A549 (cell line): ENCODE data around the gene APC2. TPM values are rescaled to one million over a fixed set of nuclear protein-coding genes. Genes with fewer than 3 reads are reported as not detected.

Source experiments
- ATAC-seq, 2 experiments: fragments of 200-7000 bp in 1 of 2; fragments of >200 bp in 1 of 2; cut with Nextera tagmentation in 1 of 2; cut with Tn5 transposase in 1 of 2; 3 replicates each; pipeline versions ENCODE4 v1.8.0 to v1.9.1; 2018 to 2020; ENCODE audit warnings: mild to moderate bottlenecking in 1 of 2, moderate library complexity in 1 of 2
- CTCF ChIA-PET: fragments of 300-600 bp; sonication (Branson Sonifier 250); formaldehyde crosslinking; extraction: SDS; loops from one replicate; lab custom pipeline; 2021; ENCODE audit warnings: antibody characterized with exemption, inconsistent platforms; lab: Yijun Ruan, JAX
- POLR2A ChIA-PET: fragments of 350-600 bp; formaldehyde crosslinking; extraction: SDS; loops from one replicate; lab custom pipeline; 2021; ENCODE audit warnings: antibody characterized with exemption, inconsistent platforms; lab: Yijun Ruan, JAX
- DNase-seq, 2 experiments: peaks; one replicate each; pipeline versions ENCODE4 v3.0.0 to v3.0.0-alpha.2; 2011 to 2016; ENCODE audit warnings: low read depth in 1 of 2, low spot score in 1 of 2
- FAIRE-seq: peaks from 2 replicates; lab custom pipeline; 2011; peaks lifted over from hg19 to GRCh38; lab: Jason Lieb, UNC
- H3K27ac ChIP-seq, 2 experiments: fragments of >200 bp; sonication (Bioruptor Twin); formaldehyde crosslinking; 3 replicates each; pipeline ENCODE4 v1.5.1; 2016 to 2017
- H3K4me1 ChIP-seq: fragments of >200 bp; sonication (Bioruptor Twin); formaldehyde crosslinking; 3 replicates; pipeline ENCODE4 v1.6.1; 2016
- H3K4me2 ChIP-seq: fragments of >200 bp; sonication (Bioruptor Twin); formaldehyde crosslinking; 3 replicates; pipeline ENCODE4 v1.6.1; 2016
- H3K4me3 ChIP-seq: fragments of >200 bp; sonication (Bioruptor Twin); formaldehyde crosslinking; 3 replicates; pipeline ENCODE4 v1.5.1; 2016
- H3K9me3 ChIP-seq: fragments of >200 bp; sonication (Bioruptor Twin); formaldehyde crosslinking; 3 replicates; pipeline ENCODE4 v1.6.1; 2016
- CBX2 ChIP-seq: fragments of 200-600 bp; sonication (generic); IDR thresholded peaks from 2 replicates; pipeline ENCODE4 v1.6.1; 2016; ENCODE audit warnings: low read depth, mild to moderate bottlenecking, borderline replicate concordance
- FOSL2 ChIP-seq, 2 experiments: fragments of 450-650 bp in 1 of 2; fragments of >200 bp in 1 of 2; sonication (Bioruptor Twin) in 1 of 2; formaldehyde crosslinking; IDR thresholded peaks; 2 replicates each; pipeline versions ENCODE4 v1.5.0 to v1.6.1; 2016 to 2020; ENCODE audit warnings: mild to moderate bottlenecking in 1 of 2, moderate library complexity in 1 of 2
- FOXS1 ChIP-seq: fragments of 250-450 bp; sonication (Bioruptor Pico); IDR thresholded peaks from 2 replicates; pipeline ENCODE4 v1.5.0; 2020; ENCODE audit warnings: mild to moderate bottlenecking, moderate library complexity
- HDAC2 ChIP-seq: fragments of 200-600 bp; sonication (generic); IDR thresholded peaks from 2 replicates; pipeline ENCODE4 v1.6.1; 2016
- HMGXB4 ChIP-seq: fragments of 250-450 bp; sonication (Bioruptor Pico); IDR thresholded peaks from 2 replicates; pipeline ENCODE4 v1.5.0; 2021; ENCODE audit warnings: mild to moderate bottlenecking, moderate library complexity, borderline replicate concordance
- HOXA7 ChIP-seq: fragments of 250-450 bp; sonication (Bioruptor Pico); IDR thresholded peaks from 2 replicates; pipeline ENCODE4 v1.5.0; 2020; ENCODE audit warnings: mild to moderate bottlenecking, moderate library complexity
- HOXB13 ChIP-seq: fragments of 250-450 bp; sonication (Bioruptor Pico); IDR thresholded peaks from 2 replicates; pipeline ENCODE4 v1.5.0; 2020; ENCODE audit warnings: low read depth, mild to moderate bottlenecking, moderate library complexity
- KDM5A ChIP-seq: fragments of 200-600 bp; sonication (generic); IDR thresholded peaks from 2 replicates; pipeline ENCODE4 v1.6.1; 2016; ENCODE audit warnings: antibody characterized with exemption, mild to moderate bottlenecking
- MAFK ChIP-seq: fragments of 450-650 bp; IDR thresholded peaks from 2 replicates; pipeline ENCODE4 v1.6.1; 2014; ENCODE audit not compliant: partially characterized antibody
- MAZ ChIP-seq: fragments of 150-350 bp; IDR thresholded peaks from 2 replicates; pipeline ENCODE4 v1.6.1; 2014; ENCODE audit warnings: antibody characterized with exemption, low read depth, low read length, borderline replicate concordance
- NFE2L2 ChIP-seq: fragments of 150-350 bp; conservative IDR thresholded peaks from 2 replicates; pipeline ENCODE4 v1.6.1; 2014; ENCODE audit warnings: low read length
- PBX3 ChIP-seq: IDR thresholded peaks from 2 replicates; pipeline ENCODE4 v1.6.1; 2012
- POLR2A ChIP-seq: IDR thresholded peaks from 2 replicates; pipeline ENCODE4 v1.6.1; 2012; ENCODE audit warnings: mild to moderate bottlenecking, low read length
- RAD21 ChIP-seq, 2 experiments: fragments of >200 bp in 1 of 2; sonication (Bioruptor Twin) in 1 of 2; formaldehyde crosslinking in 1 of 2; IDR thresholded peaks in 1 of 2; conservative IDR thresholded peaks in 1 of 2; 2 replicates in 1 of 2; 3 replicates in 1 of 2; pipeline ENCODE4 v1.6.1; 2012 to 2018; ENCODE audit warnings: inconsistent platforms in 1 of 2
- RCOR1 ChIP-seq: fragments of 150-350 bp; IDR thresholded peaks from 2 replicates; pipeline ENCODE4 v1.6.1; 2014; ENCODE audit warnings: antibody characterized with exemption, low read length, low read depth
- RFX5 ChIP-seq: fragments of 450-650 bp; IDR thresholded peaks from 2 replicates; pipeline ENCODE4 v1.7.1; 2014; ENCODE audit warnings: antibody characterized with exemption, mild to moderate bottlenecking, moderate library complexity
- SMC3 ChIP-seq: fragments of >200 bp; sonication (Bioruptor Twin); formaldehyde crosslinking; IDR thresholded peaks from 3 replicates; pipeline ENCODE4 v1.6.1; 2018; ENCODE audit warnings: inconsistent platforms
- SREBF2 ChIP-seq: fragments of 450-650 bp; IDR thresholded peaks from 2 replicates; pipeline ENCODE4 v1.6.1; 2014; ENCODE audit warnings: mild to moderate bottlenecking, moderate library complexity
- ZNF302 ChIP-seq: fragments of 250-450 bp; sonication (Bioruptor Pico); IDR thresholded peaks from 2 replicates; pipeline ENCODE4 v1.9.0; 2021; ENCODE audit warnings: inconsistent platforms, mild to moderate bottlenecking, moderate library complexity
- ZSCAN20 ChIP-seq: fragments of 250-450 bp; sonication (Bioruptor Pico); IDR thresholded peaks from 2 replicates; pipeline ENCODE4 v1.8.0; 2022; ENCODE audit warnings: mild to moderate bottlenecking, moderate library complexity
- WGBS: methylation state at CpG from one replicate; pipeline ENCODE4 v1.1.6; 2017; ENCODE audit errors: missing lambda C conversion rate; 5-methylcytosine and 5-hydroxymethylcytosine counted together
- polyA plus RNA-seq, 4 experiments: library from polyadenylated mRNA; depleted of rRNA in 3 of 4; stranded (reverse); fragments of >200 nt; fragmentation: RNase III in 1 of 4; extraction: RNeasy Plus Mini Kit Qiagen cat#74134 plus additional on column Dnase treatment in 1 of 4; gene quantifications; 2 replicates in 3 of 4; 3 replicates in 1 of 4; pipeline ENCODE4 v1.2.3, GENCODE V29; 2011 to 2017
- TF ChIP-seq, protein P1 (sequence below): fragments of 250-450 bp; sonication (Bioruptor Pico); IDR thresholded peaks from 2 replicates; pipeline ENCODE4 v1.5.0; 2020; ENCODE audit warnings: low read depth, mild to moderate bottlenecking, moderate library complexity
- TF ChIP-seq, protein P2 (sequence below): fragments of 450-650 bp; IDR thresholded peaks from 2 replicates; pipeline ENCODE4 v1.6.1; 2014; ENCODE audit warnings: antibody characterized with exemption
- TF ChIP-seq, protein P3 (sequence below): fragments of 150-350 bp; IDR thresholded peaks from 2 replicates; pipeline ENCODE4 v1.6.1; 2014; ENCODE audit warnings: low read depth, mild to moderate bottlenecking, low read length

Gene APC2
- polyA plus RNA-seq, 2 of the 4 experiments (the other 2 are of a cell fraction): 0.36 to 1.6 TPM

DNA sequence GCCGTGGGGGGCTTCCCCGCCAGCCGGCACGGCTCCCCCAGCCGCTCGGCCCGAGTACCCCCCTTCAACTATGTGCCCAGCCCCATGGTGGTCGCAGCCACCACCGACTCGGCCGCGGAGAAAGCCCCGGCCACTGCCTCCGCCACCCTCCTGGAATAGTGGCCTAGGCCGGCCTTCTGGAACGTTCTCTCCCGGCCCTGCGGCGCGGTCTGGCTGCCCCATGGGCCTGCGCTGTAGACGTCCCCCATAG is 20.1 kb downstream of the APC2 start:
- FAIRE-seq: no peak
- WGBS: 91% methylated on average over 7 of the region's 22 CpGs
- no peak for TF ChIP-seq FOSL2 (IDR thresholded peaks at IDR 0.05)
- no peak for TF ChIP-seq FOSL2 (CRISPR knock-in tag; IDR thresholded peaks at IDR 0.05)
- TF ChIP-seq, protein P1, sequence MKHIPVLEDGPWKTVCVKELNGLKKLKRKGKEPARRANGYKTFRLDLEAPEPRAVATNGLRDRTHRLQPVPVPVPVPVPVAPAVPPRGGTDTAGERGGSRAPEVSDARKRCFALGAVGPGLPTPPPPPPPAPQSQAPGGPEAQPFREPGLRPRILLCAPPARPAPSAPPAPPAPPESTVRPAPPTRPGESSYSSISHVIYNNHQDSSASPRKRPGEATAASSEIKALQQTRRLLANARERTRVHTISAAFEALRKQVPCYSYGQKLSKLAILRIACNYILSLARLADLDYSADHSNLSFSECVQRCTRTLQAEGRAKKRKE (CRISPR knock-in tag): no peak
- no peak for TF ChIP-seq MAFK
- TF ChIP-seq MAZ: no peak
- ChIA-PET POLR2A (no interaction called here), CTCF (no interaction called here)
- Histone ChIP-seq H3K4me2 (peak overlapping the region; percentile 83), H3K9me3 (no peaks in the 10 kb centered on the region), H3K27ac (peak overlapping the region in 1 of 2 experiments; percentile 87; a peak in 2 of 6 replicates), H3K4me3 (peak overlapping the region; percentile 45; the same call in 1 of the 3 replicates), H3K4me1 (peaks cover 7% of the 10 kb centered on the region)
- ATAC-seq: no peak
- no peak for DNase-seq

GRCh38 chr19:1470305-1471009 is 20.5 kb downstream of the APC2 start:
- ChIA-PET POLR2A (no interaction called here), CTCF (interaction anchor here (1.2 kb wide), 1 partner anchor 44 kb away, joined by 3 read pairs; no protein-coding TSS in a partner anchor)
- no peak for DNase-seq
- H3K4me1 ChIP-seq: peaks cover 7% of the 10 kb centered on the region
- H3K4me3 ChIP-seq: no peak overlapping the region
- TF ChIP-seq ZNF302 (CRISPR knock-in tag) (no peak), FOXS1 (no peak), KDM5A (no peak), PBX3 (no peak), NFE2L2 (no peak), RCOR1 (no peak), POLR2A (no peak), CBX2 (no peak), HOXA7 (CRISPR knock-in tag) (no peak), HOXB13 (no peak), SREBF2 (no peak), RAD21 (conservative IDR thresholded peaks at IDR 0.05 in 1 of 2, IDR thresholded peaks at IDR 0.05 in 1 of 2) (no peak), ZSCAN20 (CRISPR knock-in tag) (no peak), HMGXB4 (CRISPR knock-in tag) (no peak), SMC3 (no peak), HDAC2 (no peak), RFX5 (no peak)
- TF ChIP-seq, protein P2, sequence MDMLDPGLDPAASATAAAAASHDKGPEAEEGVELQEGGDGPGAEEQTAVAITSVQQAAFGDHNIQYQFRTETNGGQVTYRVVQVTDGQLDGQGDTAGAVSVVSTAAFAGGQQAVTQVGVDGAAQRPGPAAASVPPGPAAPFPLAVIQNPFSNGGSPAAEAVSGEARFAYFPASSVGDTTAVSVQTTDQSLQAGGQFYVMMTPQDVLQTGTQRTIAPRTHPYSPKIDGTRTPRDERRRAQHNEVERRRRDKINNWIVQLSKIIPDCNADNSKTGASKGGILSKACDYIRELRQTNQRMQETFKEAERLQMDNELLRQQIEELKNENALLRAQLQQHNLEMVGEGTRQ: no peak
- TF ChIP-seq, protein P3, sequence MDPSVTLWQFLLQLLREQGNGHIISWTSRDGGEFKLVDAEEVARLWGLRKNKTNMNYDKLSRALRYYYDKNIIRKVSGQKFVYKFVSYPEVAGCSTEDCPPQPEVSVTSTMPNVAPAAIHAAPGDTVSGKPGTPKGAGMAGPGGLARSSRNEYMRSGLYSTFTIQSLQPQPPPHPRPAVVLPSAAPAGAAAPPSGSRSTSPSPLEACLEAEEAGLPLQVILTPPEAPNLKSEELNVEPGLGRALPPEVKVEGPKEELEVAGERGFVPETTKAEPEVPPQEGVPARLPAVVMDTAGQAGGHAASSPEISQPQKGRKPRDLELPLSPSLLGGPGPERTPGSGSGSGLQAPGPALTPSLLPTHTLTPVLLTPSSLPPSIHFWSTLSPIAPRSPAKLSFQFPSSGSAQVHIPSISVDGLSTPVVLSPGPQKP: no peak
- WGBS: 79% methylated on average over 14 of the region's 67 CpGs
- no peak overlapping the region for H3K27ac ChIP-seq
- no peak for FAIRE-seq
- no peaks in the 10 kb centered on the region for H3K9me3 ChIP-seq
- no peak for ATAC-seq
- H3K4me2 ChIP-seq: peak overlapping the region; percentile 83; the same call in 1 of the 3 replicates
